Coronary artery (tissue), 2 donors: ENCODE measurements around the gene CRYL1.

Source experiments
- DNase-seq: peaks from one replicate; pipeline ENCODE4 v3.0.0-alpha.2; 2017; ENCODE audit warnings: low spot score
- H3K27ac ChIP-seq, 2 donors: fragments of 200-600 bp; sonication (generic); one replicate each; pipeline ENCODE4 v1.5.1; 2016 to 2019
- H3K4me3 ChIP-seq: fragments of 200-600 bp; sonication (generic); 2 replicates; pipeline ENCODE4 v1.5.1; 2016; ENCODE audit warnings: mild to moderate bottlenecking, moderate library complexity
- TF ChIP-seq, protein P1 (sequence below): fragments of 200-600 bp; sonication (generic); IDR thresholded peaks from one replicate; pipeline ENCODE4 v1.5.1; 2019; ENCODE audit warnings: antibody characterized with exemption

Gene CRYL1

DNA sequence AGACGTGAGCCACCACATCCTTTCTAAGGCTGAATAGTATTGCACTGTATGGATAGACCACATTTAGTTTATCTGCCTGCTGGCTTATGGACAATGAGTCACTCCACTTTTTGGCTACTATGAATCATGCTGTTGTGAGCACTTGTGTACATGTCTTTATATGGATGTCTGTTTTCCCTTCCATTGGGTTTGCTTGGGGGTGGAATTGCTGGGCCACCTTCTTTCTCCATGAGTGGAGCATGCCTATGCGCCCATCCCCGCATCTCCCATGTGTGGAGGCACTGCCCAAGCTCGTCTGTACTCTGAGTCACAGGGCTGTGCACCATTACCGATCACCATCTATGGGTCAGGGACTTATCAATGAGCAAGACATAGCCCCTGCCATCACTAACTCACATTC, 166.3 kb downstream of the CRYL1 start:
- Histone ChIP-seq H3K27ac (no peak overlapping the region), H3K4me3 (no peak overlapping the region)
- no peak for DNase-seq
- TF ChIP-seq, protein P1, sequence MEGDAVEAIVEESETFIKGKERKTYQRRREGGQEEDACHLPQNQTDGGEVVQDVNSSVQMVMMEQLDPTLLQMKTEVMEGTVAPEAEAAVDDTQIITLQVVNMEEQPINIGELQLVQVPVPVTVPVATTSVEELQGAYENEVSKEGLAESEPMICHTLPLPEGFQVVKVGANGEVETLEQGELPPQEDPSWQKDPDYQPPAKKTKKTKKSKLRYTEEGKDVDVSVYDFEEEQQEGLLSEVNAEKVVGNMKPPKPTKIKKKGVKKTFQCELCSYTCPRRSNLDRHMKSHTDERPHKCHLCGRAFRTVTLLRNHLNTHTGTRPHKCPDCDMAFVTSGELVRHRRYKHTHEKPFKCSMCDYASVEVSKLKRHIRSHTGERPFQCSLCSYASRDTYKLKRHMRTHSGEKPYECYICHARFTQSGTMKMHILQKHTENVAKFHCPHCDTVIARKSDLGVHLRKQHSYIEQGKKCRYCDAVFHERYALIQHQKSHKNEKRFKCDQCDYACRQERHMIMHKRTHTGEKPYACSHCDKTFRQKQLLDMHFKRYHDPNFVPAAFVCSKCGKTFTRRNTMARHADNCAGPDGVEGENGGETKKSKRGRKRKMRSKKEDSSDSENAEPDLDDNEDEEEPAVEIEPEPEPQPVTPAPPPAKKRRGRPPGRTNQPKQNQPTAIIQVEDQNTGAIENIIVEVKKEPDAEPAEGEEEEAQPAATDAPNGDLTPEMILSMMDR = no peak

DNA sequence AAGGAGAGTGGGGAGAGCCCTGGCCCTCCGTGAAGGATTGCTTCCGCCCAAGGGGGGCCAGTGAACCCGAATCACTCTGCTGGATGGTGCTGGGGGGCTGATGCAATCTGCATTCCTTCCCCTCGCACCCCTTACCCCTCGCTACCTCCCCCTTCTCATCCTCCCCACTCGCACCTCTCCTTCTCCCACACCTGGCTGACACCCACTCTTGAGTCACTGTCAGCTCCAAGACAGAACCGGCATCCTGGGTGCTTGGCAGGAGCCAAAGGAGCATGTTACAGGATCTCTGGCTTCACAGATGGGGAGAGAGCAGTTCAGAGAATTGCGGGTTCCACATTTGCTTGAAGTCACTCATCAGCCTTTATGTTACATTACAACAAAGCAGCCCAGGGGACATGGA, 167.6 kb downstream of the CRYL1 start:
- DNase-seq = no peak
- Histone ChIP-seq H3K27ac (no peak overlapping the region), H3K4me3 (no peak overlapping the region)
- TF ChIP-seq, protein P1 = no peak

DNA sequence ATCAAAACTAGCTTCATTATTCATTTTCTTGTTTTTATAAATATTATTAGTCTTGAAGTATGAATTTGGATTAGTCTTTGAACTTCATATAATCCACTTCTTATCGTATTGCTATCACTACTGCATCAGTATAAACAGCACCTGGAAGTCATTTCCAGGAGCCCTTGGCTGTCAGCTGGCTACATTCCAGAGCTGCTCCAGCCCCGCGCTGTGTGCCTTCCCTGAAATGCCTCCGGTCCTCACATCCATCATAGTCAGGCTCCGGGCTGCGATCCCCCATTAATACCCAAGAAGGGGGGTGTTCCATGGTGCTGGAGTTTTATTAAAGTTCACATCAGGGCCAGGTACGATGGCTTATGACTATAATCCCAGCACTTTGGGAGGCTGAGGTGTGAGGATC, 169.2 kb downstream of the CRYL1 start:
- TF ChIP-seq, protein P1 = no peak
- H3K4me3 ChIP-seq = no peak overlapping the region
- H3K27ac ChIP-seq = no peak overlapping the region
- no peak for DNase-seq

DNA sequence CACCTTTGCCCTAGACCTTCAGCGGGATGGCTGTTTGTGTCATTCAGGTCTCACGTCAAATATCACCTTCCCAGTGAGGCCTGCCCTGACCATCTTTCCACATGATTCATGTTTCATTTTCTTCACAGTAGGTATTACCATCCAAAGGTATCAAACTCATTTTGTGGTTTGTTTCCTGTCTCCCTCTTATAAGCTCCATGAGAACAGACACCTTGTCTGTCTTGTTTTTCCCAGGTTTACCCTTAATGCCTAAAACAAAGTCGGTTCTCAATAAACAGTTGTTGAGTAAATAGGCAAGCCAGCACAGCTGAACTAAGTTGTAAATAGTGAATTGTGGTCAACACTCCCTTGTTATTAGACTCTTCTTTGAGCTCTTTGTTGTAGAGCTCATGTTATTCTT, 170.9 kb downstream of the CRYL1 start:
- TF ChIP-seq, protein P1 = no peak
- DNase-seq = no peak
- Histone ChIP-seq H3K4me3 (no peak overlapping the region), H3K27ac (no peak overlapping the region)

DNA sequence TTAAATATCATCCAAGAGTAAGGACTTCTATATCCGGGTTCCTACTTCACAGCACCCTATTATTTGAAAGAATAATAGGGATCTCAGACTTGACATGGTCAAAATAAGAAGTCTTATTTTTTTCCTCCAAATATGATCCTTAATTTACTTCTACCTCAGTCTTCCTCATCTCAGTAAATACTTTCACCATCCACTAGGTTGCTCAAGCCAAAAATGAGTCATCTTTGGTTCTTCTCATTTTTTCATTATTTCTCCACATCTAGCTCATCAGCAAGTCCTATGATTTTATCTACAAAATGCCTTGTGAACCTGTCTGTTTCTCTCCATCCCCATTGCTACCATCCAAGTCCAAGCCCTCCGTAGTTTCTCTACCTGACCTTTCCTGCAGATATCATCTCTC, 171.7 kb downstream of the CRYL1 start:
- DNase-seq = no peak
- no peak overlapping the region for H3K4me3 ChIP-seq
- TF ChIP-seq, protein P1 = no peak
- no peak overlapping the region for H3K27ac ChIP-seq
